OCI-LY7 (cell line): Measurements from ENCODE around the gene UBE3C.

Experiments
- CTCF ChIP-seq: fragments of 200-600 bp; sonication (generic); conservative IDR thresholded peaks from 2 replicates; pipeline ENCODE4 v1.5.1; 2014; ENCODE audit warnings: mild to moderate bottlenecking, antibody characterized with exemption, low read length, moderate library complexity, mixed read lengths
- EZH2phosphoT487 ChIP-seq: fragments of 200-600 bp; sonication (generic); IDR thresholded peaks from 2 replicates; pipeline ENCODE4 v1.6.1; 2018; ENCODE audit warnings: low read depth, borderline replicate concordance, mild to moderate bottlenecking, mixed run types, antibody characterized with exemption, low read length, moderate library complexity, mixed read lengths

- TF ChIP-seq CTCF (no peak), EZH2phosphoT487 (no peak)
Observed at GRCh38 chr7:157149317-157149716, 10.6 kb downstream of the UBE3C start.
